GM10266 (cell line): ENCODE data around the gene ADD2.
"Not testable (repeated sequence)": the region's sequence is repeated elsewhere in the genome, so short reads cannot be mapped to it uniquely, and the experiment has no call there.

Source experiments
- DNase-seq: peaks from one replicate; pipeline ENCODE4 v3.0.0; 2012; ENCODE audit errors: extremely low spot score
- CTCF ChIP-seq: IDR thresholded peaks from 2 replicates; pipeline ENCODE4 v1.5.1; 2012; ENCODE audit warnings: mild to moderate bottlenecking, low read depth; ENCODE audit not compliant: control insufficient read depth, insufficient read depth; ENCODE audit errors: missing control alignments

ADD2 gene

GRCh38 chr2:70659551-70659950, 108.4 kb downstream of the ADD2 start:
- DNase-seq: no peak
- no peak for TF ChIP-seq CTCF

GRCh38 chr2:70658476-70658875, 109.5 kb downstream of the ADD2 start:
- no peak for TF ChIP-seq CTCF
- no peak for DNase-seq

- TF ChIP-seq CTCF: no peak
- DNase-seq: no peak
These were observed 110.8 kb downstream of the ADD2 start for GRCh38 chr2:70657246-70657645.

GRCh38 chr2:70656421-70657010, 111.5 kb downstream of the ADD2 start:
- no peak for TF ChIP-seq CTCF
- no peak for DNase-seq

GRCh38 chr2:70655786-70656185, 112.2 kb downstream of the ADD2 start:
- DNase-seq: no peak
- no peak for TF ChIP-seq CTCF

- DNase-seq: not testable (repeated sequence)
These were observed 112.8 kb downstream of the ADD2 start for GRCh38 chr2:70655211-70655610.

- no peak for DNase-seq
- TF ChIP-seq CTCF: no peak
These were observed 116.3 kb downstream of the ADD2 start for GRCh38 chr2:70651727-70652126.

- TF ChIP-seq CTCF: no peak
- DNase-seq: no peak
These were observed 117.0 kb downstream of the ADD2 start for GRCh38 chr2:70651014-70651413.
